ENCODE data around the gene C8B.

DNA sequence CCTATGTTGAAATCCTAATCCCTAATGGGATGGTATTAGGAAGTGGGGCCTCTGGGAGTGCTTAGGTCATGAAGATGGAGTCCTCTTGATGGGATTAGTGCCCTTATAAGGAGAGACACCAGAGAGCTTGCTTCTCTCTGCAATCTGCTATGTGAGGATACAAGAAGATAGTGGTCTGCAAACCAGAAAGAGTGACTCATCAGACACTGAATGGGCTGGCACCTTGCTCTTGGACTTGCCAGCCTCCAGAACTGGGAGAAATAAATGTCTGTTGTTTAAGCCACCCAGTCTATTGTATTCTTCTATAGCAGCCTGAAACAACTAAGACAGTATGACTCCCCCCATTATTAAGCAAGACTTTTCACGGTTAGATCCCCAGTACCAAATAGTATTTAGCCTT is 43.3 kb downstream of the C8B start:
- TF ChIP-seq, protein P1, sequence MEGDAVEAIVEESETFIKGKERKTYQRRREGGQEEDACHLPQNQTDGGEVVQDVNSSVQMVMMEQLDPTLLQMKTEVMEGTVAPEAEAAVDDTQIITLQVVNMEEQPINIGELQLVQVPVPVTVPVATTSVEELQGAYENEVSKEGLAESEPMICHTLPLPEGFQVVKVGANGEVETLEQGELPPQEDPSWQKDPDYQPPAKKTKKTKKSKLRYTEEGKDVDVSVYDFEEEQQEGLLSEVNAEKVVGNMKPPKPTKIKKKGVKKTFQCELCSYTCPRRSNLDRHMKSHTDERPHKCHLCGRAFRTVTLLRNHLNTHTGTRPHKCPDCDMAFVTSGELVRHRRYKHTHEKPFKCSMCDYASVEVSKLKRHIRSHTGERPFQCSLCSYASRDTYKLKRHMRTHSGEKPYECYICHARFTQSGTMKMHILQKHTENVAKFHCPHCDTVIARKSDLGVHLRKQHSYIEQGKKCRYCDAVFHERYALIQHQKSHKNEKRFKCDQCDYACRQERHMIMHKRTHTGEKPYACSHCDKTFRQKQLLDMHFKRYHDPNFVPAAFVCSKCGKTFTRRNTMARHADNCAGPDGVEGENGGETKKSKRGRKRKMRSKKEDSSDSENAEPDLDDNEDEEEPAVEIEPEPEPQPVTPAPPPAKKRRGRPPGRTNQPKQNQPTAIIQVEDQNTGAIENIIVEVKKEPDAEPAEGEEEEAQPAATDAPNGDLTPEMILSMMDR (IDR thresholded peaks at IDR 0.05): no peak
- TF ChIP-seq POLR2A (IDR thresholded peaks at IDR 0.05): no peak

All from breast epithelium (tissue), 3 donors.